Erythroblast (primary cell): ENCODE data around the gene GALR3.

Experiments
- GATA1 ChIP-seq: IDR thresholded peaks from 2 replicates; pipeline ENCODE4 v1.6.1; 2011; ENCODE audit warnings: low read depth, mild to moderate bottlenecking, control low read depth, low read length, moderate library complexity
- POLR2A ChIP-seq: IDR thresholded peaks from 2 replicates; pipeline ENCODE4 v1.6.1; 2011; ENCODE audit warnings: mild to moderate bottlenecking, low read length

DNA sequence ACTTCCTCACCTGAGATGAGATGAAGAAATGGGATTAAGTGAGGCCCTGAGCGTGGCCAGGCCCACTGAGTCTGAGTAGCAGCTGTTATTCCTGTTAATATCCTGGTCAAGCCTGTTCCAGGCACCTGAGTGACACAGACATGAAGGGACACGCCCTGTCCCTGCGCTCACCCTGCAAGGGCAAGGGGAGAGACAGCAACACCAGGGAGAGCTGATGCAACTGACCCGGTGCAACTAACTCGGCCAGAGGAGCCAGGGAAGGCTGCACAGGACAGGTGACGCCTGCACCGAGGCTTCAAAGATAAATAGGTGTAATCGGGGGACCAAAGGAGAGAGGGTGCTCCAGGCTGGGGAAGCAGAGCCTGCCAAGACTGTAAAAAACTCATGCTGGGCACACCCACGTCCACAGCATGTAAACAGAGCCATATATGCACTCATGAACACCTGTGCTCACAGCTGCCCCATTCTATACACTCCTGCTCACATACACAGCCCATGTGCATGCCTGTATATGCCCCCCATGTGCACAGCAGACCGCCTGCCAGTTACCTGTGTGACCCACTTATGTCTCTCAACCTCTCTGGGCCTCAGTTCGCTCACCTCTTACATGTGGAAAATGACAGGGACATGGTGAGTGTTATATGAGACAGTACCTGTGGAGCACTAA, 38.2 kb upstream of the GALR3 start:
- TF ChIP-seq POLR2A, result no peak
- no peak for TF ChIP-seq GATA1
